GM21717 (cell line): Measurements from ENCODE around the gene FBXW7.

Experiments
- ATAC-seq: cut with Tn5 transposase; IDR thresholded peaks from one replicate; pipeline ENCODE4 v1.9.1; 2021; ENCODE audit warnings: mild to moderate bottlenecking, moderate library complexity; ENCODE audit not compliant: unreplicated experiment

FBXW7 gene

DNA sequence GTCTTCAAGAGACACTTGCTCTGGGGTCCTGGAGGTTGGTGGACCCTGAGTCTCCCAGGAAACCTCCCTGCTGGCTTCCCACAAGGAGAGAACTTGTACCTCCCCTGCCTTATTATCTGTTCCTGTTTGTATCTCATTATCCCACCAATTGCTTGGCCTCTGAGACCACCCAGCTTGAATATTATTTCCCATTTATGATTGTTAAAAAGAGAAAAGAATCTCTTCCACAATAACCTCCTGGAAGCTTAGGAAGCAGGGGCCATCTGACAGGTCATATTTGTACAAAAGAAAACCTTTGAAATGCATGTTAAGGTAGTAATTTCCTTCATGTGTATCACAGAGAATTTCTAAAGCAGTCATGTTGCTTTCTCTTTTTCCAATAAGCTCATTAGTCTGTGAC lies 239.5 kb downstream of the FBXW7 start:
- ATAC-seq = no peak

DNA sequence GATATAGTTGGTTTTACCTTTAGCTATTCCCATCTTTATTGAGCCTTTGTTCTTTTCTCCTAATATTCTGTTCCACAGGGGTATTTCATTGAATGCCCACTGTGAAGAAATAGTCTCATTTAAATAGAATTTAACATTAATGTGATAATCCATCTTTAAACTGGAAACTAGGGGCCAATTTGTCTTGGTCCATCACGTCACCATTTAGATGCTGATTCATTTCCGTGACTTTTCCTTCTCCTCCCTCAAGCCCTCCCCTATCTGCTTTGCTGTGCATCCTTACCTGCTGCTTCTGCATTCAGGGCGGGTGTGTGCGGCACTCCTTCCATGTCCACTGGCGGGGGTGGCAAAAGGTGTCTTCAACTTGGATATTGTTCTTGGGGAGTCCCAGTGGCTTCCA lies 241.1 kb downstream of the FBXW7 start:
- ATAC-seq = no peak

DNA sequence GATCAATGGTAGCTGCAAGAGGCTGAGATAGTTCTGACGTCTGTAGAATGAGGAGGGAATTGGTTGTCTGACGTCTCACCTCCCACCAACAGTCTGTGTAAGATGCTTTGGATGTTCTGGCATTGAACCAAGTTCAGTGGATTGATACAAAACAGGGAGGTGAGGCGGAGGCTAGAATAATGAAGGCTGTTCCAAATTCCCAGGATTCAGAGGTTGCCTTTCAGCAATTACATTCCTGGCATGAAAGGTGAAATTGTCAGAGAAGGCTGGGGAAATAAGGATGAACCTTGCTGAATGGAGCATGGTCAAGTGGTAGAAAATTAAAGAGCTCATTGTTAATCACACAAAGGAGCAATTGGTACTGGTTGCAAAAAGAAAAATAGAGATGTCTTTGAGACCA lies 241.6 kb downstream of the FBXW7 start:
- no peak for ATAC-seq

- ATAC-seq = no peak
Observed at GRCh38 chr4:152293527-152293926, 242.4 kb downstream of the FBXW7 start.

DNA sequence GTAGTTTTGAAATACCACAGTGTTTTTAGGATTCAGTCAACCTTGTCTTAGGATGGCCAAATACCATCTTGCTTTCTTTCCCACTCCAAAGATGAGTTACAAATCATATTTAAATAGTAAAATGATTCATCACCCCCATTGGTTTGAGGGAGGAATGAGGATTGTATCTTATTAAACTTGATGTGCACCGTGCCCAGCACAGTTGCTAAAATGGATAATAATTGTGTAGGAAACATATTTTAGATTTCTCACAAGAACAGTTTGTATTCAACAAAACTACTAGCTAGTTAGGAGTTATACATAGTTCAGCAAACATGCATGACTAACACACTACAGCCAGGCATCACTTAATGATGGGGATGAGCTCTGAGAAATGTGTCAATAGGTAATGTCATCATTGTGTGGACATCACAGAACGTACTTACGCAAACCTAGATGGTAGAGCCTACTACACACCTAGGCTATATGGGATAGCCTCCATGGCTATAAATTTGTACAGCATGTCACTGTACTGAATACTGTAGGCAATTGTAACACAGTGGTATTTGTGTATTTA lies 245.4 kb downstream of the FBXW7 start:
- no peak for ATAC-seq

DNA sequence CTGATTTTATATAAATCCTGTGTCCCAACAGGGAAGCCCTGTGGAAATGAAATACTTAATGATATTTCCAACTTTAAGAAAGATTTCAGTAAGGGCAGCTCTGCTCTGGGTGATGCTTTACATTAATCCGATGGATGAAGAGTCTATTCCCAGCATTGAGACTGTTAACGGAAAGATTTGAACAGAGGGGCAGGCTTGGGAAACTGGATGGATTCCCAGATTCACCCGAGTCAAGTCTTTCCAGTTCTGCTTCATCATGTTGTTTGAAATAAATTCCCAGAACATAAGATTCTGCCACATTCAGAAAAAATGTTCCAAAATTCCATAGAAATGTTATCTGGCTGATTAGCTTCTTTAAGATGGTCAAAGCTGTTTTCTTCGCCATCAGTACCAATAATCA lies 246.0 kb downstream of the FBXW7 start:
- no peak for ATAC-seq

- no peak for ATAC-seq
Observed at GRCh38 chr4:152289541-152289940, 246.4 kb downstream of the FBXW7 start.

- ATAC-seq = no peak
Observed at GRCh38 chr4:152283801-152284470, 252.0 kb downstream of the FBXW7 start.

GRCh38 chr4:152281822-152282221 lies 254.1 kb downstream of the FBXW7 start:
- ATAC-seq = no peak

DNA sequence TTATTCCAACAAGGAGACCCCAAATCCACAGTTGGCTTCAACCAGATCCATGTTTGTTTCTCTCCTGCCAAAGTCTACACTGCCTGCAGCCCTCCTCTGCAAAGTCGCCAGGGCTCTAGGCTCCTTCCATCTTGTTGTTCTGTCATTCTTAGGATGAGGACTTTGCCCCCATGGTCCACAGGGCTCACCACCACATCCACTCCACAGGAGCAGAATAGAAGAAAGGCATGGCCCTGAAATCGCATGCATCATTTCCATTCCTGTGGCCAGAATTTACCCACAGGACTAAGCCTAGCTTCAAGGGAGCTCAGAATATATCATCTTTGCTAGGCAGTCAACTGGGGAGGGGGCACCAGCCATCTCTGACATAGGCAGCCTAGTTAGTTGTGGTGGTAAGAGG lies 254.7 kb downstream of the FBXW7 start:
- no peak for ATAC-seq

DNA sequence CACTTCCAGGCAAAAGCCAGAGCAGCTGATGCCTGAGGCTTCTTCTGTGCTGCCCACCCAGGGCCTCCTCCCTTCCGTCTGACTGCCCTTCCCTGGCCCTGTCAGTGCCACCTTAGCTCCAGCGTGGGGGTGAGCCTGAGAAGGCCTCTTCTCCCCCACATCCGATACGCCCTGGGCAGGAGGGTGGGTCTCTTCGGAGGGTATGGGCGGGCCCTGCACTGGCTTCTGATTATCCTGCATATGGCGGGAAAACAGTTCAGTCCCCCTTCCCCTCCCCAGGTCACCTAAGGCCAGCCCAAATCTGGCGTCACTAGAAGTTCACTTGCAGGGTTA lies 256.7 kb downstream of the FBXW7 start:
- no peak for ATAC-seq

DNA sequence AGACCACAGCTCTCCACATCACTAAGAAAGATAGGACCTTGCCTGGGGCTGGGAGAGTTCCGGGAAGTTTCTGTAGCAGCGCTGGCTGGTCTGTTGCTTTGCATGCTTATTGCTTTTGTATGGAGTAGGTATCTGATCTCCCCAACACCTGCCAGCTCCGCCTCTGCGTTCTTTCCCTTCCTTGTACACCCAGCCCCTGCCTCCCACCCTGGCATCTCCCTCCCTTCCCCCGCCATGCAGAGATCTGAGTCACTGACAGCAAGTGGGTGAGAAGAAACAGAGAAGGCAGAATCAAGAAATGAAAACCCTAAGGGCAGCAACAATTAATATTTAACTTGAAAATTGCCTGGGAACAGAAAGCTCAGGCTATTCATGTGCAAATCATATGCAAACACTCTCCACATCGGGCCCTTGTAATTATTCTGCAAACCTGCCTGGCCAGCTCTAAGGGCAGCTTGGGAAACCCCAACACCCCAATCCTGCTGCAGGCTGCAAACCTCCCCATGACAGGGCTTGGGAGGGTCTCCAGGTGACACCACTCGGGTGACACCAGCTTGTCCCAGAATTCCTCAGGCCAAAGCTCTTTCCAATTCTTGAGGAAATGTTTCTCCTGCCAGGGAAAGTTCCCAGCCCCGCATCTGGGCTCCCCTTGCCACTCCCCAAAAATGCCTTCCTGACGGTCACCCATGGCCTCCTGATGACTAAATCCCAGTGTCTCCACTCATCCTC lies 257.2 kb downstream of the FBXW7 start:
- peak; percentile 57 for ATAC-seq

DNA sequence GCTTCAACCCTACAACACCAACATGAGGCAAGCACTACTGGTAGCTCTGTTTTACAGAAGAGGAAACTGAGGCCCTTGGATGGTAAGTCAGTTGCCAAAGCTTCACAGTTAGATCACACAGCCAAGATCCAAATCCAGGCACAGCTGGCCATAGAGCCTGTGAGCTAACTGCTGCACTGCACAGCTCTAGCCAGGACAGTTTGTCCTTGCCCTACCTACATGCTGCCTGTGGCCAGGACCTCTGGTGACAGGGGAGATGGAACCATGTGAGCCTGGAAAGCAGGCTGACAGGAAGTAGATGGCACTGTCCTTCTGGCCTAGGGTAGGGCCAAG lies 257.8 kb downstream of the FBXW7 start:
- peak; percentile 28 for ATAC-seq

GRCh38 chr4:152277333-152277732 lies 258.6 kb downstream of the FBXW7 start:
- no peak for ATAC-seq

DNA sequence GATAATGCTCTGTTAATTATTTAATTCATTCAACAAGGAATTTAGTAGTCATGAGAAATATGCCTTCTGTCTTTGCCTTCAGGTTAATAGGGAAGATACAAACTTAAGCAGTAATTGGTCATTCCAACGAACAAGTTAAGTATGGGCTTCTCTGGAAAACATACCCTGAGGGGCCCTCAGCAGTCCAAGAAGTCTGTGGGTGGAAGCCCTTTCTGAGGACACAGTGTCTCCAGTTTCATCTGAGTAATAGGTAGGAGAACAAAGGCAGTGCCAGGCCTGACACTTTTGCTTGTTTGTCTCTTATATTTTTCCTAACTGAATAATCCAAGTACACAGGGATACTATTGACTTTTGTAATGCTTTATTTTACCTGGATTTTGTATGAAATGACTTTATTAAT lies 262.5 kb downstream of the FBXW7 start:
- ATAC-seq = no peak
